Spinal cord (tissue), 10 donors: ENCODE measurements around the gene LRRC63. TPM values are rescaled to one million over a fixed set of nuclear protein-coding genes. Genes with fewer than 3 reads are reported as not detected.
"Not testable (repeated sequence)": the region's sequence is repeated elsewhere in the genome, so short reads cannot be mapped to it uniquely, and the experiment has no call there.

Experiments
- DNase-seq, 6 donors: peaks; one replicate each; pipeline versions ENCODE4 v3.0.0 to v3.0.0-alpha.2; 2013 to 2015; ENCODE audit warnings: low spot score in 6 of 6, low read depth in 4 of 6
- H3K27ac ChIP-seq: one replicate; pipeline ENCODE4 v1.5.1; 2013; ENCODE audit warnings: low read depth, low read length, control low read depth
- H3K27me3 ChIP-seq: one replicate; pipeline ENCODE4 v1.6.1; 2013; ENCODE audit warnings: low read length; ENCODE audit not compliant: control insufficient read depth, insufficient read depth
- H3K36me3 ChIP-seq: one replicate; pipeline ENCODE4 v1.6.1; 2013; ENCODE audit warnings: low read length; ENCODE audit not compliant: control insufficient read depth, insufficient read depth
- H3K4me1 ChIP-seq: one replicate; pipeline ENCODE4 v1.6.1; 2013; ENCODE audit warnings: low read length; ENCODE audit not compliant: control insufficient read depth, insufficient read depth
- H3K4me3 ChIP-seq: one replicate; pipeline ENCODE4 v1.5.1; 2013; ENCODE audit warnings: low read depth, low read length, control low read depth
- H3K9me3 ChIP-seq: one replicate; pipeline ENCODE4 v1.6.1; 2013; ENCODE audit warnings: low read length; ENCODE audit not compliant: control insufficient read depth, insufficient read depth
- WGBS: methylation state at CpG from one replicate; pipeline ENCODE4 v1.1.5; 2013; ENCODE audit warnings: missing lambda C conversion rate; ENCODE audit not compliant: insufficient coverage; 5-methylcytosine and 5-hydroxymethylcytosine counted together
- long read RNA-seq, 4 donors: transcript quantifications; one replicate each; lab custom pipeline, GENCODE V29; 2026
- polyA plus RNA-seq, 2 donors: library from polyadenylated mRNA; unstranded; fragments of 120-200 nt; gene quantifications; one replicate each; pipeline ENCODE4 v1.2.1, GENCODE V29; 2013; ENCODE audit not compliant: insufficient read length in 2 of 2
- total RNA-seq, 2 donors: library from RNA; depleted of rRNA in 1 of 2; stranded (reverse); fragments of 120-200 nt in 1 of 2; fragments of >200 nt in 1 of 2; gene quantifications; one replicate each; pipeline versions ENCODE4 v1.2.3 to v1.2.4, GENCODE V29; 2013 to 2014
- donor health status: healthy.

The LRRC63 gene, protein sequence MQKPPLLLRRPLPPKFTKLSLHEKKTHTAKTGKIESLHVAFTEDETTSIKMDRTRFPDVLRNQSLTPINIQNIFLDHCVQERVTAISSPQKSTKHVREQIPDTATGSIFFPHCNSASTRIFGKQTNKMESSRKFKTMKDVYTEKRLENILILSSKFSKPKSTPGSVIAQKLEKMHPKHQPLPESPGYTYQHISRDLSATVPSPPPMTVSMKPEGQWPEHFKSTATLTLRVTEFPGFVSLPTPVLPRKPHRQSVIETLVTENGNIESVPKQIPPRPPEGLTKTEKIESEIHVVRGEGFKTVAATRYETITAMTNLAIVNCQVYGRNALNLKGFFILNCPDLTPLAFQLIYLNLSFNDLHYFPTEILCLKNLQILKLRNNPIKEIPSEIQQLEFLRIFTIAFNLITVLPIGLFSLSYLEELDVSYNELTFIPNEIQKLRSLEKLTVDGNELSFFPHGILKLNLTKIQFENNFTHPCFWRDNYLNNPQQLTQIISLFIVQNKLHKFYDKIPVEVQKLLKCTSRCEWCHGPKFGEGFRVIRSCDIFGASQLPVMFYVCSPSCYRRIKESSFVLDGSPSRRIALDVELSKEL
- under 1 TPM; 0.61 to 0.79 TPM for total RNA-seq
- under 1 TPM; 0.73 to 0.78 TPM for polyA plus RNA-seq
- long read RNA-seq, donor 1: 0 reads
- long read RNA-seq, donor 2: 0 reads
- long read RNA-seq, donor 3: 0 reads
- long read RNA-seq, donor 4: 0 reads

- H3K9me3 ChIP-seq: no peaks in the 10 kb centered on the region
- WGBS: 4% methylated on average over 47 of the region's 53 CpGs
- peak within 1 kb of the TSS; percentile 68 for H3K4me3 ChIP-seq
- H3K4me1 ChIP-seq: no peaks in the 10 kb centered on the region
- H3K36me3 ChIP-seq: no peaks in the 10 kb centered on the region
- H3K27ac ChIP-seq: no peak within 1 kb of the TSS
- DNase-seq: peak; percentile 29 to 92 (median 54)
- no peaks in the 10 kb centered on the region for H3K27me3 ChIP-seq
Measured at GRCh38 chr13:46211483-46212351, at the start of gene LRRC63. TSS of gene LRRC63 (plus strand) at chr13:46211928. CDS start at chr13:46213035, 1,107 bp downstream.

- H3K9me3 ChIP-seq, H3K4me1 ChIP-seq, H3K27ac ChIP-seq, DNase-seq, H3K4me3 ChIP-seq, H3K27me3 ChIP-seq, H3K36me3 ChIP-seq: not testable (repeated sequence)
- WGBS: 96% methylated on average over 28 of the region's 36 CpGs
Measured at GRCh38 chr13:46162741-46163140, 49.0 kb upstream of the LRRC63 start.

GRCh38 chr13:46164661-46165060, 47.1 kb upstream of the LRRC63 start:
- Histone ChIP-seq H3K4me3 (no peak overlapping the region), H3K9me3 (no peaks in the 10 kb centered on the region), H3K27ac (no peak overlapping the region), H3K36me3 (no peaks in the 10 kb centered on the region), H3K4me1 (no peaks in the 10 kb centered on the region), H3K27me3 (no peaks in the 10 kb centered on the region)
- peak in 1 of 6 donors; percentile 39 for DNase-seq

DNA sequence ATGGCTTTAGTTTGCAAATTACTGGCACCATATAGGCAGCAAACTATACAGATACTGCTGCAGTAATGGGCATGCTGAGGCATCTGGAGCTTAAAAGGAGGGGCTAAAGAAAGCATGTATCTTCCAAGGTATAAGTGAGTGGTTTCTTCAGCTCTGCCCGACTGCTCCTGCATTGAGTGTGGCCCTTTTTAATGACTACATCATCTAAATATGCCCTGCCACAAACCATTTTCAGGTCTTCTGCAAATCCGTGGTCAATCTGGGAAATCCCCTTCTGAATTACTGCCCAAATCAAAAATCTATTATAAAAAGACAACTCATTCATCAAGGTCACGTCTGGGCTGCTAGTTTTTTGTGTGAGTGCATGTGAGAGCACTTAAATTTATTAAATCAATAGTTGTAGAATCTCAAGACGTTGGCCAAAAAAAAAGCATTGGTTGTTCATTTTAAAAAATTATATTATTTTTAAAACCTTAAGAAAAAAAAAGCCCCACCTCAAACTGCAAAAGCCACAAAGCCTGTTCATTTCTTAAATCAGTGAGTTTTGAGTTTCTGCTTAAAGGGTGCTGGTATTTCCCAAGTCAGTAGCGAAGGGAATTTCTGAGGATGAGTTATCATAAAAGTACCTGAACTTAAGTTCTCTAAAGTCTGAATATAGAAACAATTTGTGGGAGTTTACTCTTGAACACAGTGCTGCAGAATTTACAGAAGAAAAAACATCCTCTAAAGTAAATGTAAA, 46.1 kb upstream of the LRRC63 start:
- no peaks in the 10 kb centered on the region for H3K36me3 ChIP-seq
- WGBS: no CpG with 5 or more reads among the region's 5 CpGs
- H3K4me1 ChIP-seq: no peaks in the 10 kb centered on the region
- H3K4me3 ChIP-seq: no peak overlapping the region
- no peaks in the 10 kb centered on the region for H3K27me3 ChIP-seq
- no peak for DNase-seq
- no peaks in the 10 kb centered on the region for H3K9me3 ChIP-seq
- H3K27ac ChIP-seq: no peak overlapping the region

DNA sequence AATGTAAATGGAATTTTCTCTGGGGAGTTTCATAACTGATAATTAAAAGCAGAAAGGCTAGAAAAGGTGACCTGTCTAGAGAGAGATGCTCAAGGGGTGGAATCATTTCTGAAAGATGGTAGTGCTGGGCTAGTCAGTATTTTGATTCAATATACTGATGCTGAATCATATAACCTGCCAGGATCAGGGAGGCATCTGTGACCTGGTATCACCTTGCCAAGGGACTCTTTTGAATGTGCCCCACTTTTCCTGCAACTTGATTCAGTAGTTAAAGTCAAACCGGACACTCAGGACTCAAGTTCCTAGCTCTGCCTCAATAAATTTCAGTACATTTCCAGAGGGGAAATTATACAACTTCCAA, 45.5 kb upstream of the LRRC63 start:
- H3K36me3 ChIP-seq: no peaks in the 10 kb centered on the region
- no peaks in the 10 kb centered on the region for H3K27me3 ChIP-seq
- no peaks in the 10 kb centered on the region for H3K9me3 ChIP-seq
- H3K27ac ChIP-seq: no peak overlapping the region
- H3K4me3 ChIP-seq: no peak overlapping the region
- H3K4me1 ChIP-seq: no peaks in the 10 kb centered on the region
- no peak for DNase-seq
- WGBS: no CpG with 5 or more reads among the region's 1 CpG

DNA sequence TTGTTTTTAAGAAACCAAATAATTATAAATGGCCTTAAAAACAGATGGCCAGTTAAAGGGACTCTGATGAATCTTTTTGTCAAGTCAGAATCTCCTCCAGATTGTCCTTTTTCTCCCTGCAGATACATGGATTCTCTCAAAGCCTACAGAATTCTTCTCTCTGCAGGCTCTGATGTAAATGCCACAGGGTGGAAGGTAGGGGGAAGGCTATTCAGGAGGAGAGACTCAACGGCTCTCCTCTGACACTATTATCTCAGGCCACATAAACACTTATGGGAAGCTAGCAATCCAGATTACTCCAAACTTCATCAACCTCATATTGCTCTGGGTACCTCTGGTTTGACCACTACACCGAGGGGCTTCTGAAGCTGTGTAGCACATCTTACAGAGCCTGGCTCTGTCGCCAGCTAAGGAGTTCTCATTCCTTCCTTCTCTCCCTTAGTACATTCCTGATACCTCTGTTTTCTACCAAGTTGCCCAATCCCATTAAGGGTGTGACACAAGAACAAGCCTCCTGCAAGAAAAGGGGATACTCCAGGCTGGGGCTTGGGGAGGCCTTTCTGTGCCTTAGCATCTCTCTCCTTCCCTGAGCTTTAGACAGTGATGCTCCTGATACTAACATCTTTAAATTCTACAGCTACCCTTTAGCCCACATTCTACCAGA, 44.6 kb upstream of the LRRC63 start:
- whole genome bisulfite sequencing: 64% methylated on average over 3 of the region's 3 CpGs
- Histone ChIP-seq H3K36me3 (no peaks in the 10 kb centered on the region), H3K27me3 (no peaks in the 10 kb centered on the region), H3K9me3 (no peaks in the 10 kb centered on the region), H3K27ac (no peak overlapping the region), H3K4me3 (no peak overlapping the region), H3K4me1 (no peaks in the 10 kb centered on the region)
- no peak for DNase-seq

DNA sequence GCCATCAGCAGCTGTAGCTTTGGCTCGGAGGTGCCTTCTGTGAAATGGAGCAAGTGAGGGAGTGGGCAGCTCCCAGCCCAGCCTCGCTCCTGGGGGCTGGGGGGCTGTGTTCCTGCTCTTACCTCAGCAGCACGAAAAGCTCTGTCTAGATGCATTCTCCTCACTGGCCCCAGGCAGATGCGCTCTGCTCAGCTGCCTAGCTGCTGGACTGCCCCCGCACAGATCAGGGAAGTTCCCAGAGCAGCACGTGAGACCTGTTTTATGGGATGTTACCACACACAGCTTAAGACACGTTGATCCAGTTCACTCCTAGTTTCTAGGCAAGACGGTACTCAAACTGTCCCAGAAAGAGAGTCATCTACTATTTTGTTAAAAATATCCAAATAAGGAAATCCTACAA, 43.4 kb upstream of the LRRC63 start:
- Histone ChIP-seq H3K9me3 (no peaks in the 10 kb centered on the region), H3K36me3 (no peaks in the 10 kb centered on the region), H3K27me3 (no peaks in the 10 kb centered on the region), H3K4me3 (no peak overlapping the region), H3K27ac (no peak overlapping the region), H3K4me1 (no peaks in the 10 kb centered on the region)
- DNase-seq: no peak
- WGBS: 73% methylated on average over 8 of the region's 8 CpGs

DNA sequence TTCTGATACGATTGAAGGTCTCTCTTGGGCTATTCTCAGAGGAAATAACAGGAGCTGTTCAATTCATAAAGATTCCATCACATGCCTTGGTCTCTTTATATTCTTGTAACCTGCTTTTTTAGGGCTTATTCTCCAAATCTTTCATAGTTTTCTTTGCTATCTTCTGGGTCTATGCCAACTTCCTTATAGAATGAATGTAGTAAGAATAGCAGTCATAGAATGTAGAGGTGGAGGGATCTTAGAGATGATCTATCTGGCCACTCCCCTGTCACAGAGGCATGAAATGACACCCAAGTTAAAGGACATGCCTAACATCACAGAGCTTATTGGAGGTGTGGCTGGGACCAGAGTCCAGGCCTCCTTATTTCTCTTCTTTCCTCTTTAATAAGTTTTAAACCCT, 42.9 kb upstream of the LRRC63 start:
- Histone ChIP-seq H3K9me3 (no peaks in the 10 kb centered on the region), H3K36me3 (no peaks in the 10 kb centered on the region), H3K27ac (no peak overlapping the region), H3K4me1 (no peaks in the 10 kb centered on the region), H3K4me3 (no peak overlapping the region), H3K27me3 (no peaks in the 10 kb centered on the region)
- DNase-seq: no peak
- no CpG with 5 or more reads among the region's 1 CpG for WGBS

- no peaks in the 10 kb centered on the region for H3K27me3 ChIP-seq
- H3K9me3 ChIP-seq: no peaks in the 10 kb centered on the region
- 83% methylated on average over 1 of the region's 2 CpGs for WGBS
- no peaks in the 10 kb centered on the region for H3K36me3 ChIP-seq
- no peak overlapping the region for H3K4me3 ChIP-seq
- H3K4me1 ChIP-seq: no peaks in the 10 kb centered on the region
- no peak for DNase-seq
- no peak overlapping the region for H3K27ac ChIP-seq
Measured at GRCh38 chr13:46169758-46170157, 42.0 kb upstream of the LRRC63 start.
